Natural killer cell (primary cell): ENCODE results near the gene FYB2. TPM values are rescaled to one million over a fixed set of nuclear protein-coding genes. Genes with fewer than 3 reads are reported as not detected.

Experiments
- ATAC-seq, 3 donors: fragments of 150-1000 bp in 2 of 3; fragments of 200-7000 bp in 1 of 3; cut with Tn5 transposase; 1 replicate in 1 of 3; 2 replicates in 2 of 3; pipeline ENCODE4 v1.10.0; 2021; ENCODE audit warnings: mild to moderate bottlenecking in 2 of 3, moderate library complexity in 2 of 3
- DNase-seq, 2 donors: peaks; one replicate each; pipeline versions ENCODE4 v3.0.0 to v3.0.0-alpha.2; 2013 to 2021; ENCODE audit warnings: mixed read lengths in 1 of 2
- H3K27ac ChIP-seq: one replicate; pipeline ENCODE4 v1.5.1; 2013; ENCODE audit warnings: mild to moderate bottlenecking, low read length
- H3K27me3 ChIP-seq: one replicate; pipeline ENCODE4 v1.6.1; 2013; ENCODE audit warnings: low read length; ENCODE audit not compliant: control insufficient read depth, insufficient read depth
- H3K36me3 ChIP-seq: one replicate; pipeline ENCODE4 v1.6.1; 2013; ENCODE audit warnings: low read length; ENCODE audit not compliant: control insufficient read depth, insufficient read depth
- H3K4me1 ChIP-seq: one replicate; pipeline ENCODE4 v1.6.1; 2013; ENCODE audit warnings: low read length; ENCODE audit not compliant: control insufficient read depth, insufficient read depth
- H3K4me3 ChIP-seq: one replicate; pipeline ENCODE4 v1.5.1; 2013; ENCODE audit warnings: low read length
- H3K9me3 ChIP-seq: one replicate; pipeline ENCODE4 v1.6.1; 2013; ENCODE audit warnings: low read length; ENCODE audit not compliant: control insufficient read depth, insufficient read depth
- H3K27ac Mint-ChIP-seq, 2 donors: one replicate each; pipeline ENCODE4 v1.8.0; 2022; ENCODE audit warnings: mild to moderate bottlenecking in 2 of 2, mixed read lengths in 2 of 2, moderate library complexity in 1 of 2
- H3K27me3 Mint-ChIP-seq, 2 donors: one replicate each; pipeline ENCODE4 v1.8.0; 2022; ENCODE audit warnings: low read depth in 2 of 2, mixed read lengths in 2 of 2
- H3K36me3 Mint-ChIP-seq: one replicate; pipeline ENCODE4 v1.8.0; 2022; ENCODE audit warnings: mixed read lengths
- H3K4me1 Mint-ChIP-seq, 2 donors: one replicate each; pipeline ENCODE4 v1.8.0; 2022; ENCODE audit warnings: mixed read lengths in 2 of 2
- H3K4me3 Mint-ChIP-seq: one replicate; pipeline ENCODE4 v1.8.0; 2022; ENCODE audit warnings: mild to moderate bottlenecking, moderate library complexity, mixed read lengths
- H3K9me3 Mint-ChIP-seq, 2 donors: one replicate each; pipeline ENCODE4 v1.8.0; 2022; ENCODE audit warnings: mixed read lengths in 2 of 2
- whole genome bisulfite sequencing: methylation state at CpG from one replicate; pipeline ENCODE4 v1.1.7; 2013; ENCODE audit warnings: missing lambda C conversion rate; ENCODE audit not compliant: insufficient coverage; 5-methylcytosine and 5-hydroxymethylcytosine counted together
- intact Hi-C: fragments of 100-400 bp; cut with micrococcal nuclease; formaldehyde crosslinking; loops from one replicate; pipeline ENCODE4 v1.14.2; 2022
- total RNA-seq, 4 donors: library from RNA; stranded (reverse); fragments of 120-200 nt in 1 of 4; gene quantifications; one replicate each; pipeline versions ENCODE4 v1.2.3 to v1.2.4, GENCODE V29; 2013 to 2022
- TF ChIP-seq, protein P1 (sequence below): fragments of 200-600 bp; IDR thresholded peaks from one replicate; pipeline ENCODE4 v1.8.0; 2022; ENCODE audit warnings: antibody characterized with exemption

FYB2 gene
- total RNA-seq, 3 donors from 2014 or later (not counting 1 experiment from before 2014, with no cell fraction given): not detected

DNA sequence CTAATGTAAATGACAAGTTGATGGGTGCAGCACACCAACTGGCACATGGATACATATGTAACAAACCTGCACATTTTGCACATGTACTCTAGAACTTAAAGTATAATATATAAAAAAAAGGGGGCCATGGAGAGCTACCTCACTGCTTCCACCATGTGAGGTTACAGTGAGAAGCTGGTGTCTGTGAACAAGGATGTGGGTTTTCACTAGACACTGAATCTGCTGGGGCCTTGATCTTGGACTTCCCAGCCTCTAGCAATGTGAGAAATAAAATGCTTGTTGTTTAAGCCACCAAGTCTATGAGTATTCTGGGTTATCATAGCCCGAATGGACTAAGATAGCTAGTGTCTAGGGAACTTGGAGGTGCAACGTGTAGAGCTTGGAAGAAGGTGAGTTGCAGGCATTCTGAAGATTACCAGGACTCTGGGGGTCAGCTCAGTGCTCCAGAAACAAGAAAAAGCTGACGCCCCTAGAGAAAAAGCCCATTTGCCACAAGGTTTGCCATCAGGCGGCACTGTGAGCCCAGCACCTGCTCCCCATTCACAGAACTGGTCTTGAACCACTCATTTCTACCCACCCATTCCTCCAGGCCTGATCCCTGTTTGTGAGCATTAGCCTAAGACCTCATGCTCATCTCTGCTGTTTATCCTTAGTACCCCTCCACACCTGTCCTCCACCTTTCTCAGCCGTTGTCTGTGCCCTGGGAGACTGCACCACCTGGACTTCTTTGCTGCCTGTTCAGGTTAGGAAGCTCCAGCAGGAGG, 15.1 kb upstream of the FYB2 start:
- peak overlapping the region; percentile 0 to 74 for H3K27ac Mint-ChIP-seq
- peaks cover 19 to 42% of the 10 kb centered on the region in 2 donors for H3K4me1 Mint-ChIP-seq
- no peaks in the 10 kb centered on the region for H3K36me3 Mint-ChIP-seq
- H3K9me3 ChIP-seq: no peaks in the 10 kb centered on the region
- TF ChIP-seq, protein P1, sequence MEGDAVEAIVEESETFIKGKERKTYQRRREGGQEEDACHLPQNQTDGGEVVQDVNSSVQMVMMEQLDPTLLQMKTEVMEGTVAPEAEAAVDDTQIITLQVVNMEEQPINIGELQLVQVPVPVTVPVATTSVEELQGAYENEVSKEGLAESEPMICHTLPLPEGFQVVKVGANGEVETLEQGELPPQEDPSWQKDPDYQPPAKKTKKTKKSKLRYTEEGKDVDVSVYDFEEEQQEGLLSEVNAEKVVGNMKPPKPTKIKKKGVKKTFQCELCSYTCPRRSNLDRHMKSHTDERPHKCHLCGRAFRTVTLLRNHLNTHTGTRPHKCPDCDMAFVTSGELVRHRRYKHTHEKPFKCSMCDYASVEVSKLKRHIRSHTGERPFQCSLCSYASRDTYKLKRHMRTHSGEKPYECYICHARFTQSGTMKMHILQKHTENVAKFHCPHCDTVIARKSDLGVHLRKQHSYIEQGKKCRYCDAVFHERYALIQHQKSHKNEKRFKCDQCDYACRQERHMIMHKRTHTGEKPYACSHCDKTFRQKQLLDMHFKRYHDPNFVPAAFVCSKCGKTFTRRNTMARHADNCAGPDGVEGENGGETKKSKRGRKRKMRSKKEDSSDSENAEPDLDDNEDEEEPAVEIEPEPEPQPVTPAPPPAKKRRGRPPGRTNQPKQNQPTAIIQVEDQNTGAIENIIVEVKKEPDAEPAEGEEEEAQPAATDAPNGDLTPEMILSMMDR: no peak
- intact Hi-C loops: loop anchor here (5.0 kb wide), 1 partner anchor 1213 kb away; no protein-coding TSS in a partner anchor
- peak in 2 of 3 donors; percentile 64 to 85 for ATAC-seq
- no peaks in the 10 kb centered on the region for H3K36me3 ChIP-seq
- H3K4me3 Mint-ChIP-seq: no peak overlapping the region
- H3K27me3 ChIP-seq: no peaks in the 10 kb centered on the region
- no peak for DNase-seq
- peaks cover 5% of the 10 kb centered on the region for H3K4me1 ChIP-seq
- WGBS: 83% methylated on average over 5 of the region's 5 CpGs
- H3K9me3 Mint-ChIP-seq: no peaks in the 10 kb centered on the region
- H3K27me3 Mint-ChIP-seq: peaks cover 5 to 8% of the 10 kb centered on the region in 2 donors
- no peak overlapping the region for H3K4me3 ChIP-seq
- no peak overlapping the region for H3K27ac ChIP-seq

DNA sequence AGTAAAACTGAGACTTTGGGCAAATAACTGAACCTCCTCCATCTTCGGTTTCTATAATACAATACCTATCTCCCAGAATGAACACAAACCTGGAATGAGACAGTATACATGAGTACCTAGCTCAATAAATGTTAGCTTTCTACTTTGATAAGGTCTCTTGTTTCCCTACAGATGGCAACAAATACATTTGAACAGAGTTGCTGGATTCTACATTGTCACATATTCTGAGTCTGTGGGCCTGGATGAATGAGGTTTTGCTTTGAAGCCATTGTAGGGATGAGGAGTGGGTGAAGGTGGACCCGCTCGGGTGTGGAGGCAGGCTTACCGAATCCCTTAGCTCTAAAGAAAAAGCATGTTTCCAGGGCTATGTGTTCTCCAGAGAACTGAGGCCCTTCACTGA, 13.9 kb upstream of the FYB2 start:
- H3K9me3 ChIP-seq: no peaks in the 10 kb centered on the region
- no peak for ATAC-seq
- Mint-ChIP-seq H3K36me3 (no peaks in the 10 kb centered on the region), H3K27me3 (peaks cover 15 to 18% of the 10 kb centered on the region in 2 donors), H3K4me1 (peaks cover 19 to 42% of the 10 kb centered on the region in 2 donors), H3K9me3 (no peaks in the 10 kb centered on the region), H3K27ac (peak overlapping the region; percentile 11 to 74), H3K4me3 (no peak overlapping the region)
- H3K4me1 ChIP-seq: peaks cover 5% of the 10 kb centered on the region
- H3K4me3 ChIP-seq: no peak overlapping the region
- intact Hi-C loops: loop anchor here (2.0 to 5.0 kb wide), 3 partner anchors 136 to 1214 kb away; no protein-coding TSS in a partner anchor
- WGBS: 94% methylated on average over 4 of the region's 4 CpGs
- TF ChIP-seq, protein P1: no peak
- H3K27ac ChIP-seq: no peak overlapping the region
- no peaks in the 10 kb centered on the region for H3K27me3 ChIP-seq
- no peak for DNase-seq
- H3K36me3 ChIP-seq: no peaks in the 10 kb centered on the region

DNA sequence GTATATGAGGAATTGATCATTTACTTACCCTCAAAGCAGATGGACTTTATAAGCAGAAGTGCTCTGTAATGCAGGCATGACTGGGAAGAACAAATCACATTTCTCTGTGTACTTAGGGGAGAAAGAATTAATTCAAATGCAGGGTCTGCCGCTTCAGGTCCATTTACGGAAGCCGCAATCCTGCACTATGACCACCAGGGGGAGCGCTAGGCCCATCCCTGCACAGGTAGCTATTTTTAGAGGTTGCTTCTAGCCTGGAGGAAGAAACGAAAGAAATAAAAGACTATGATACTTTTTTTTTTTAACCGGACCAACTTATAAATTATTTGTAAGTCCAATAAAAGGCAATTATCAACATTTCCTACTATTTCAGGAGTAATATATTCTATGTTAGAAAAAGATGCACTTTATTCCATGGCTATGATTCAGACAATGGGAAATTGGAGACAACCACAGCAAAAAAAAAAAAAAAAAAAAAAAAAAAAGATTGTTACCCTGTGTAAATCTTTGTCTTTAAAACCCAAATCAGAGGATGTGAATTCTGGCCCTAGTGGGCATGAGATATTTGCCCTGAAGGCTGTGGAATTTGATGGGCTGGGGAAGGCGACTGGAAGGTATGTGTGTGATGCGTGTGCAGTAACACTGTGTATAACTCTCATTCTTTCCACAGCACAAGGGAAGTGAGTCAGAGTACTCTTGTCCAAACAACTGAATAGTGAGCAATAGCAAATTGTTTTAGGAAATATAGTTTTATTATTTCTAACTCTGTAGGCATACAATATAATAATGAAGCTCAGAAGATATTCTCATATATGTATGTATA, 12.9 kb upstream of the FYB2 start:
- peaks cover 19 to 42% of the 10 kb centered on the region in 2 donors for H3K4me1 Mint-ChIP-seq
- peak overlapping the region; percentile 72 for H3K4me3 Mint-ChIP-seq
- peak overlapping the region in 1 of 2 donors; percentile 74 for H3K27ac Mint-ChIP-seq
- no peak overlapping the region for H3K4me3 ChIP-seq
- DNase-seq (peak; percentile 67 to 84), ATAC-seq (peak; percentile 77 to 83 (median 80))
- no peak overlapping the region for H3K27ac ChIP-seq
- peaks cover 5% of the 10 kb centered on the region for H3K4me1 ChIP-seq
- TF ChIP-seq, protein P1: peak; percentile 99
- no peaks in the 10 kb centered on the region for H3K36me3 Mint-ChIP-seq
- no peaks in the 10 kb centered on the region for H3K9me3 Mint-ChIP-seq
- intact Hi-C loops: loop anchor here (1.0 to 5.0 kb wide), 4 partner anchors 137 to 1714 kb away; partner anchors contain the start of gene OMA1
- WGBS: 33% methylated on average over 6 of the region's 8 CpGs
- H3K27me3 ChIP-seq: no peaks in the 10 kb centered on the region
- H3K9me3 ChIP-seq: no peaks in the 10 kb centered on the region
- H3K27me3 Mint-ChIP-seq: peaks cover 15 to 21% of the 10 kb centered on the region in 2 donors
- no peaks in the 10 kb centered on the region for H3K36me3 ChIP-seq
